ENCODE measurements around the gene PDE4D. TPM values are rescaled to one million over a fixed set of nuclear protein-coding genes. Genes with fewer than 3 reads are reported as not detected.

The PDE4D gene
- total and polyA plus RNA-seq, 4 donors = 12.8 to 167 (median 44.5) TPM

DNA sequence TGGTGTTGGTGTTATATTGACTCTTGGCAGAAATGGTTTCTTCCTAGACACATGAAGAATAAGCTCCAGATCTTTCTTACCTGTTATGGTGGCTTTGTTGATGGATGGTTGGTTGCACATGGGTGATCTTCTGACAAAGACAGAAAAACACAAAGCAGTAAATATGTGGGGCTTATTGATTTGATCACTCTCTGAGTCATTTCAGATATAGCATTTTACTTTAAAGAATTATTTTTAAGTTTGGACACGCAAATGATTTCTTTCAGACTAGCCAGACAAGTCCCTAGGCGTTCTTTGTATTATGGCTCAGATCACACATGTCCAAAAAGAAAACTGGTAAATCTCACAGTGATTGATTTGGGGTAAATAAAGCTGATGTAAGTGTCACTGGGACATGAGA lies 713.0 kb downstream of the PDE4D start:
- no peak overlapping the region for H3K27ac ChIP-seq (ENCODE audit: low read depth in 1 of 2, low read length in 1 of 2)
- DNase-seq (no peak), ATAC-seq (ENCODE audit: insufficient read depth, low FRiP score) (no peak)
- H3K4me3 ChIP-seq = no peak overlapping the region
- no peak for TF ChIP-seq CTCF (IDR thresholded peaks at IDR 0.05; ENCODE audit: control extremely low read depth, extremely low read depth)
- WGBS, 2 donors = 96 to 98% methylated on average over 2 of the region's 2 CpGs
- peaks cover 0 to 19% (median 2%) of the 10 kb centered on the region in 4 donors for H3K36me3 ChIP-seq (ENCODE audit: control insufficient read depth in 4 of 4, insufficient read depth in 4 of 4, low read length in 4 of 4)
- no peaks in the 10 kb centered on the region for H3K9me3 ChIP-seq (ENCODE audit: control insufficient read depth in 4 of 4, insufficient read depth in 3 of 4, low read length in 3 of 4)
- H3K4me1 ChIP-seq (ENCODE audit: control insufficient read depth in 5 of 5, insufficient read depth in 5 of 5, low read length in 5 of 5) = peaks cover 0 to 10% (median 0%) of the 10 kb centered on the region in 5 donors
- H3K9ac ChIP-seq (ENCODE audit: insufficient read depth in 1 of 2, low read length in 2 of 2) = no peak overlapping the region
- no peaks in the 10 kb centered on the region for H3K27me3 ChIP-seq (ENCODE audit: control insufficient read depth in 3 of 3, insufficient read depth in 3 of 3, low read length in 2 of 3)

DNA sequence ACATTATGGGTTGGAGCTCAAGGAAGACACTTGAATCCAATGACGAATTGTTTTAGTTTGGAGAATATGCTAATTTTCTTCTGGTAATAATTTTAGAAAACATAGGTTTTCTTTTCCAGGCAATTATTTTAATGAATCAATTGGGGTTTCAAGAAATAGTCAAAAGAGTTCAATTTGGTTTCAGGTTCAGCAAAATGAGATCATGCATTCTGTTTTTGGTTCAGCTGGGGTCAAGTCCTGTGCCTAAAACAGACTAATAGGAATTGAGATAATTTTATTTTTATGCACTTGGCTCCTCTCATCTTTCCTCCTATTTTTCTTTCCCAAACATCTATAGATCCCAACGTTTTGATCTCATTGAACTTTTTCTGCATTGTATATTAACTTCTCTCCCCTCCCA lies 713.8 kb downstream of the PDE4D start:
- H3K36me3 ChIP-seq (ENCODE audit: control insufficient read depth in 4 of 4, insufficient read depth in 4 of 4, low read length in 4 of 4) = peaks cover 0 to 18% (median 2%) of the 10 kb centered on the region in 4 donors
- DNase-seq (no peak), ATAC-seq (ENCODE audit: insufficient read depth, low FRiP score) (no peak)
- no peak for TF ChIP-seq CTCF (IDR thresholded peaks at IDR 0.05; ENCODE audit: control extremely low read depth, extremely low read depth)
- H3K4me1 ChIP-seq (ENCODE audit: control insufficient read depth in 5 of 5, insufficient read depth in 5 of 5, low read length in 5 of 5) = peaks cover 0 to 8% (median 0%) of the 10 kb centered on the region in 5 donors
- H3K9ac ChIP-seq (ENCODE audit: insufficient read depth in 1 of 2, low read length in 2 of 2) = no peak overlapping the region
- H3K9me3 ChIP-seq (ENCODE audit: control insufficient read depth in 4 of 4, insufficient read depth in 3 of 4, low read length in 3 of 4) = no peaks in the 10 kb centered on the region
- H3K4me3 ChIP-seq = no peak overlapping the region
- 66 to 73% methylated on average over 2 of the region's 2 CpGs for WGBS, 2 donors
- H3K27me3 ChIP-seq (ENCODE audit: control insufficient read depth in 3 of 3, insufficient read depth in 3 of 3, low read length in 2 of 3) = no peaks in the 10 kb centered on the region
- H3K27ac ChIP-seq (ENCODE audit: low read depth in 1 of 2, low read length in 1 of 2) = no peak overlapping the region

DNA sequence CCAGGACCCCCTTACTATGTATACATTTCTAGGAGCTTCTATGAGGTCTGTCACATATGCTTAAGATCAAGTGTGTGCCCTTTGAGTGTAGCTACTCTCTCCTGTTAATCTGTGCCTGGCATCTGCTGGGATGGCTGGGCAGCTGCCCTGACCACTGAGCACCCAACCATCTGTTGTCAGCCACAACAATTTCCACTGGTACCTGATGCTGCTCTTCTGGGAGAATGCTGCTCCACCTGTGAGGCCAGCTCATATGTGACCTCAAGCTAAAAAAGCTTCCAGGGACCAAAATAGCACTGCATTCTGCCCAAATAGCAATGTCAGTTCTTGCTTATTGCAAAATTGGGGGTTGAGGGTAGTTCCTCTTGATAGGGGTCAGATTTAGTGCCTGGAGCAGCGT lies 715.0 kb downstream of the PDE4D start:
- no peak overlapping the region for H3K9ac ChIP-seq (ENCODE audit: insufficient read depth in 1 of 2, low read length in 2 of 2)
- ATAC-seq (ENCODE audit: insufficient read depth, low FRiP score) (no peak), DNase-seq (no peak)
- no peak overlapping the region for H3K4me3 ChIP-seq
- H3K36me3 ChIP-seq (ENCODE audit: control insufficient read depth in 4 of 4, insufficient read depth in 4 of 4, low read length in 4 of 4) = peaks cover 0 to 16% (median 2%) of the 10 kb centered on the region in 4 donors
- H3K27ac ChIP-seq (ENCODE audit: low read depth in 1 of 2, low read length in 1 of 2) = no peak overlapping the region
- H3K27me3 ChIP-seq (ENCODE audit: control insufficient read depth in 3 of 3, insufficient read depth in 3 of 3, low read length in 2 of 3) = no peaks in the 10 kb centered on the region
- no peak for TF ChIP-seq CTCF (IDR thresholded peaks at IDR 0.05; ENCODE audit: control extremely low read depth, extremely low read depth)
- WGBS, 2 donors = 29 to 69% methylated on average over 1 of the region's 1 CpG
- H3K4me1 ChIP-seq (ENCODE audit: control insufficient read depth in 5 of 5, insufficient read depth in 5 of 5, low read length in 5 of 5) = peaks cover 0 to 7% (median 0%) of the 10 kb centered on the region in 5 donors
- no peaks in the 10 kb centered on the region for H3K9me3 ChIP-seq (ENCODE audit: control insufficient read depth in 4 of 4, insufficient read depth in 3 of 4, low read length in 3 of 4)

DNA sequence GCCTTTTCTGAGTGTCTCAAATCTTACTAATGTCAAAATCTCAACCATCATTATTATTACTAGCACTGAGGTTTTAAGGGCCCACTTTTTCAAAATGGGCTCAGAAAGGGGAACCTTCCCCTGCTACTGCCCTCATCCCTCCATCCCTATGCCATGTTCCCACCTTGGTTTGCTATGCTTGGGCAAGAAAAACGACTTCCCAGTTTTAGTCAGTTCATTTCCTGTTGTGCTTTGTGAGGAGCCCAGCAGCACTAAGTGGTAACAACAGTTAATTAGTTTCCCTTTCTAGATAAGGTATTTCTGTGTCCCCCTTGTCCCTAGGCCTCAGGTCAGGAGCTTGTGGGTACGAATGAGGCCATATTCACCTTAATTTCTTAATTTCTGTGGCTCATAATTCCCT lies 715.5 kb downstream of the PDE4D start:
- no peak for DNase-seq
- Histone ChIP-seq H3K27me3 (ENCODE audit: control insufficient read depth in 3 of 3, insufficient read depth in 3 of 3, low read length in 2 of 3) (no peaks in the 10 kb centered on the region), H3K27ac (ENCODE audit: low read depth in 1 of 2, low read length in 1 of 2) (no peak overlapping the region), H3K36me3 (ENCODE audit: control insufficient read depth in 4 of 4, insufficient read depth in 4 of 4, low read length in 4 of 4) (peaks cover 0 to 14% (median 2%) of the 10 kb centered on the region in 4 donors), H3K4me3 (no peak overlapping the region), H3K9ac (ENCODE audit: insufficient read depth in 1 of 2, low read length in 2 of 2) (no peak overlapping the region), H3K4me1 (ENCODE audit: control insufficient read depth in 5 of 5, insufficient read depth in 5 of 5, low read length in 5 of 5) (peaks cover 0 to 7% (median 0%) of the 10 kb centered on the region in 5 donors), H3K9me3 (ENCODE audit: control insufficient read depth in 4 of 4, insufficient read depth in 3 of 4, low read length in 3 of 4) (no peaks in the 10 kb centered on the region)
- no peak for ATAC-seq (ENCODE audit: insufficient read depth, low FRiP score)
- TF ChIP-seq CTCF (IDR thresholded peaks at IDR 0.05; ENCODE audit: control extremely low read depth, extremely low read depth) = no peak
- 42 to 44% methylated on average over 2 of the region's 2 CpGs for WGBS, 2 donors

Data from lung (tissue), 12 donors.